GM21367 (cell line): ENCODE data around the gene SKI.

ENCODE experiments used
- ATAC-seq: cut with Tn5 transposase; IDR thresholded peaks from one replicate; pipeline ENCODE4 v1.9.1; 2021; ENCODE audit not compliant: unreplicated experiment

Gene SKI

GRCh38 chr1:2194319-2194897, 33.7 kb upstream of the SKI start, which contains the start of gene FAAP20:
FAAP20 (minus strand) TSS chr1:2194772; CDS start chr1:2194749, 23 bp downstream.
- ATAC-seq: peak; percentile 23

- ATAC-seq: peak; percentile 46
Measured at GRCh38 chr1:2194898-2195673, 33.0 kb upstream of the SKI start.

GRCh38 chr1:2195785-2196184, 32.3 kb upstream of the SKI start:
- ATAC-seq: no peak

- no peak for ATAC-seq
Measured at GRCh38 chr1:2196901-2197638, 31.0 kb upstream of the SKI start.

GRCh38 chr1:2197707-2198165, 30.4 kb upstream of the SKI start:
- ATAC-seq: no peak

GRCh38 chr1:2198571-2198970, 29.5 kb upstream of the SKI start:
- ATAC-seq: no peak

GRCh38 chr1:2199042-2199810, 28.9 kb upstream of the SKI start:
- peak; percentile 37 for ATAC-seq

- ATAC-seq: no peak
Measured at GRCh38 chr1:2200308-2200943, 27.7 kb upstream of the SKI start.

- ATAC-seq: no peak
Measured at GRCh38 chr1:2201062-2201461, 27.1 kb upstream of the SKI start.

- ATAC-seq: no peak
Measured at GRCh38 chr1:2202008-2202575, 26.0 kb upstream of the SKI start.

- ATAC-seq: no peak
Measured at GRCh38 chr1:2202843-2203601, 25.1 kb upstream of the SKI start.

GRCh38 chr1:2203671-2204414, 24.3 kb upstream of the SKI start:
- ATAC-seq: no peak

- no peak for ATAC-seq
Measured at GRCh38 chr1:2204415-2205190, 23.5 kb upstream of the SKI start.

GRCh38 chr1:2205191-2205952, 22.7 kb upstream of the SKI start:
- ATAC-seq: peak; percentile 52

- no peak for ATAC-seq
Measured at GRCh38 chr1:2206813-2207487, 21.2 kb upstream of the SKI start.

- no peak for ATAC-seq
Measured at GRCh38 chr1:2208309-2209239, 19.5 kb upstream of the SKI start.
